GM11168 (cell line): ENCODE data around the gene RASEF.

Experiments used
- in situ Hi-C: fragments of 300-500 bp; cut with MboI; formaldehyde crosslinking; loops from one replicate; pipeline ENCODE4 v1.12.0; 2022; ENCODE audit warnings: low sequenced_read_pairs; ENCODE audit not compliant: unreplicated experiment

Gene RASEF

GRCh38 chr9:83015897-83016296 lies 47.0 kb downstream of the RASEF start:
- in situ Hi-C loops, result no loop called here

- in situ Hi-C loops, result no loop called here
Observed at GRCh38 chr9:83013867-83014605, 48.9 kb downstream of the RASEF start.

GRCh38 chr9:83012922-83013838 lies 49.8 kb downstream of the RASEF start:
- in situ Hi-C loops, result no loop called here

GRCh38 chr9:83012168-83012921 lies 50.6 kb downstream of the RASEF start:
- in situ Hi-C loops, result no loop called here

GRCh38 chr9:83011611-83012010 lies 51.3 kb downstream of the RASEF start:
- in situ Hi-C loops, result no loop called here

GRCh38 chr9:83007521-83008300 lies 55.2 kb downstream of the RASEF start:
- in situ Hi-C loops, result no loop called here

- in situ Hi-C loops, result no loop called here
Observed at GRCh38 chr9:83006378-83006777, 56.6 kb downstream of the RASEF start.

GRCh38 chr9:83005963-83006362 lies 57.0 kb downstream of the RASEF start:
- in situ Hi-C loops, result no loop called here

GRCh38 chr9:83005361-83005760 lies 57.6 kb downstream of the RASEF start:
- in situ Hi-C loops, result no loop called here

- in situ Hi-C loops, result no loop called here
Observed at GRCh38 chr9:83002329-83002728, 60.6 kb downstream of the RASEF start.

GRCh38 chr9:83000765-83001164 lies 62.2 kb downstream of the RASEF start:
- in situ Hi-C loops, result no loop called here

- in situ Hi-C loops, result no loop called here
Observed at GRCh38 chr9:82998409-82998808, 64.5 kb downstream of the RASEF start.

- in situ Hi-C loops, result no loop called here
Observed at GRCh38 chr9:82997476-82998140, 65.3 kb downstream of the RASEF start.

GRCh38 chr9:82996941-82997340 lies 66.0 kb downstream of the RASEF start:
- in situ Hi-C loops, result no loop called here

- in situ Hi-C loops, result no loop called here
Observed at GRCh38 chr9:82993856-82994605, 68.9 kb downstream of the RASEF start.

- in situ Hi-C loops, result no loop called here
Observed at GRCh38 chr9:82991671-82992070, 71.3 kb downstream of the RASEF start.

GRCh38 chr9:82989929-82990328 lies 73.0 kb downstream of the RASEF start:
- in situ Hi-C loops, result no loop called here

GRCh38 chr9:82988488-82988887 lies 74.5 kb downstream of the RASEF start:
- in situ Hi-C loops, result no loop called here
